KOPT-K1 (cell line): ENCODE measurements around the gene IFITM5.
A peak's percentile ranks its signal among the peaks of the same experiment; 100 is the strongest.
"Not testable (repeated sequence)": the region's sequence is repeated elsewhere in the genome, so short reads cannot be mapped to it uniquely, and the experiment has no call there.

Experiments
- H3K27ac ChIP-seq: fragments of 200-600 bp; sonication (generic); 2 replicates; pipeline ENCODE4 v1.5.1; 2016; ENCODE audit warnings: antibody characterized with exemption, mild to moderate bottlenecking, low read depth, low read length; ENCODE audit not compliant: poor library complexity, severe bottlenecking
- H3K36me3 ChIP-seq: fragments of 200-600 bp; sonication (generic); 2 replicates; pipeline ENCODE4 v1.5.1; 2017; ENCODE audit warnings: antibody characterized with exemption, mild to moderate bottlenecking, low read length, moderate library complexity; ENCODE audit not compliant: insufficient read depth
- H3K9me3 ChIP-seq: fragments of 200-600 bp; sonication (generic); 2 replicates; pipeline ENCODE4 v1.5.1; 2017; ENCODE audit warnings: antibody characterized with exemption, low read length, mild to moderate bottlenecking; ENCODE audit not compliant: insufficient read depth, poor library complexity, severe bottlenecking

The IFITM5 gene

GRCh38 chr11:331358-332060 lies 32.2 kb upstream of the IFITM5 start:
- peak overlapping the region; percentile 82 for H3K27ac ChIP-seq

GRCh38 chr11:330694-331357 lies 31.5 kb upstream of the IFITM5 start:
- Histone ChIP-seq H3K9me3 (peaks cover 6% of the 10 kb centered on the region), H3K36me3 (no peaks in the 10 kb centered on the region), H3K27ac (peak overlapping the region; percentile 82)

More at GRCh38 chr11:331358-332060, 32.2 kb upstream of the IFITM5 start:
- peaks cover 6% of the 10 kb centered on the region for H3K9me3 ChIP-seq
- no peaks in the 10 kb centered on the region for H3K36me3 ChIP-seq

GRCh38 chr11:330307-330693 lies 31.0 kb upstream of the IFITM5 start:
- Histone ChIP-seq H3K9me3 (peaks cover 6% of the 10 kb centered on the region), H3K36me3 (no peaks in the 10 kb centered on the region), H3K27ac (peak overlapping the region; percentile 82)

GRCh38 chr11:329886-330253 lies 30.5 kb upstream of the IFITM5 start:
- peak overlapping the region; percentile 82 for H3K27ac ChIP-seq
- no peaks in the 10 kb centered on the region for H3K36me3 ChIP-seq
- H3K9me3 ChIP-seq, result peaks cover 6% of the 10 kb centered on the region

GRCh38 chr11:328516-329100 lies 29.3 kb upstream of the IFITM5 start:
- H3K9me3 ChIP-seq, H3K36me3 ChIP-seq: not testable (repeated sequence)
- peak overlapping the region; percentile 96 for H3K27ac ChIP-seq

GRCh38 chr11:328012-328411 lies 28.7 kb upstream of the IFITM5 start:
- Histone ChIP-seq H3K36me3 (no peaks in the 10 kb centered on the region), H3K27ac (peak overlapping the region; percentile 96), H3K9me3 (peaks cover 2% of the 10 kb centered on the region)

- H3K27ac ChIP-seq, result peak overlapping the region; percentile 96
Observed at GRCh38 chr11:327581-327923, 28.2 kb upstream of the IFITM5 start.

GRCh38 chr11:326842-327580 lies 27.7 kb upstream of the IFITM5 start:
- Histone ChIP-seq H3K27ac (peak overlapping the region; percentile 96), H3K36me3 (no peaks in the 10 kb centered on the region), H3K9me3 (no peaks in the 10 kb centered on the region)

More at GRCh38 chr11:327581-327923, 28.2 kb upstream of the IFITM5 start:
- Histone ChIP-seq H3K9me3 (no peaks in the 10 kb centered on the region), H3K36me3 (no peaks in the 10 kb centered on the region)

GRCh38 chr11:326592-326841 lies 27.2 kb upstream of the IFITM5 start:
- Histone ChIP-seq H3K9me3 (no peaks in the 10 kb centered on the region), H3K36me3 (no peaks in the 10 kb centered on the region), H3K27ac (peak overlapping the region; percentile 96)

- Histone ChIP-seq H3K27ac (peak overlapping the region; percentile 96), H3K36me3 (no peaks in the 10 kb centered on the region), H3K9me3 (no peaks in the 10 kb centered on the region)
Observed at GRCh38 chr11:325796-326591, 26.7 kb upstream of the IFITM5 start.

- not testable (repeated sequence) for H3K36me3 ChIP-seq, H3K9me3 ChIP-seq
- peak overlapping the region; percentile 42 for H3K27ac ChIP-seq
Observed at GRCh38 chr11:324593-325517, 25.5 kb upstream of the IFITM5 start.

- Histone ChIP-seq H3K9me3 (no peaks in the 10 kb centered on the region), H3K27ac (peak overlapping the region; percentile 42), H3K36me3 (no peaks in the 10 kb centered on the region)
Observed at GRCh38 chr11:324156-324555, 24.8 kb upstream of the IFITM5 start.

GRCh38 chr11:319888-320273 lies 20.6 kb upstream of the IFITM5 start:
- Histone ChIP-seq H3K36me3 (peaks cover 16% of the 10 kb centered on the region), H3K27ac (peak overlapping the region; percentile 63)
- H3K9me3 ChIP-seq, result not testable (repeated sequence)
